ENCODE results near the gene PPM1G.
"Not testable (repeated sequence)": the region's sequence is repeated elsewhere in the genome, so short reads cannot be mapped to it uniquely, and the experiment has no call there.

The PPM1G gene

DNA sequence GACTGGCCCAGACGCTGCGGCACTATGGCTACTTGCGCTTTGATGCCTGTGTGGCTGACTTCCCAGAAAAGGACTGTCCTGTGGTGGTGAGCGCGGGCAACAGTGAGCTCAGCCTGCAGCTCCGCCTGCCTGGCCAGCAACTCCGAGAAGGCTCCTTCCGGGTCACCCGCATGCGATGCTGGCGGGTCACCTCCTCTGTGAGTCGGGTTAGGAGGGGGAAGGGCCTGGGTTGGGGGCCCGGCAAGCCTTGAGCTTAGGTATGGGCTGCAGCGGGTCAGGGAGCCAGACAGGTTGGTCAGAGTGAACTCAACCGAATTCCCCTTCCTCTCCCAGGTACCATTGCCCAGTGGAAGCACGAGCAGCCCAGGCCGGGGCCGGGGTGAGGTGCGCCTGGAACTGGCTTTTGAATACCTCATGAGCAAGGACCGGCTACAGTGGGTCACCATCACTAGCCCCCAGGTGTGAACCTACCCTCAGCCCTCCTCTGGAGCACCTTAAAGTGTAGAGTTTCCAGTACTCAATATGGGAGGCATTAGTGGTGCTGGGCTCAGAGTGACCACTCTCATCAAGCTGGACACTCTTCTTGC, 33.8 kb downstream of the PPM1G start:
- DNase-seq (ENCODE audit: low spot score): no peak

DNA sequence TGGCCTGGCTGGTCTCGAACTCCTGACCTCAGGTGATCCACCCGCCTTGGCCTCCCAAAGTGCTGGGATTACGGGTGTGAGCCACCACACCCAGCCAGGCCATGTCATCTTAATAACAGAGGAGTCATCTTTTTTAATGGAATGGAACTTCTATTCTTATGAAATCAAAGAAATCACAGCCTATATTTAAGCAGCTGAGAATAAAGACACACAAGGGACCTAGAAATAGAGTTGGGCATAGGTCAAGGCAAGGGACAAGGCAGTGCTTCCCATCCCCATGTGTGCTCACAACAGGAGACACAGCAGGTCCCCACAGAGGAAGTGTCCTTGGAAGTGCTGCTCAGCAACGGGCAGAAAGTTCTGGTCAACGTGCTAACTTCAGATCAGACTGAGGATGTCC, 35.8 kb downstream of the PPM1G start:
- no peak for DNase-seq (ENCODE audit: low spot score)

DNA sequence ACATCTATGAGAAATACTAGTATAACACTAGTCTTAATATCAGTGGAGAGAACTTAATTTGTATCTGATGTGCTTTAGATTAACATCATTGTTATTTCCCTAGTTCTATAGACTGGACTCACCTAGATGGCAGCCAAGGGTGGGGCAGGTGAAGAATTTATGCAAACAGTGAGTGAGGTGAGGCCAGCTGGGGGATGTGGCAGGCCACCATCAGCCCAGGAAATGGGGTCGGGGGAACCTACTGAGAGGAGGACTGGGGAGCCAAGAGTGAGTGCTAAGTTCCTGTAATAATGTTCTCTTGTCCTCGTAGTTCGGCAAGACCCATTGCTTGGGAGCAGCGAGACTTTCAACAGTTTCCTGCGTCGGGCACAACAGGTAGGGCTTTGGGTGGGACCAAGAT, 36.5 kb downstream of the PPM1G start:
- DNase-seq (ENCODE audit: low spot score): no peak

DNA sequence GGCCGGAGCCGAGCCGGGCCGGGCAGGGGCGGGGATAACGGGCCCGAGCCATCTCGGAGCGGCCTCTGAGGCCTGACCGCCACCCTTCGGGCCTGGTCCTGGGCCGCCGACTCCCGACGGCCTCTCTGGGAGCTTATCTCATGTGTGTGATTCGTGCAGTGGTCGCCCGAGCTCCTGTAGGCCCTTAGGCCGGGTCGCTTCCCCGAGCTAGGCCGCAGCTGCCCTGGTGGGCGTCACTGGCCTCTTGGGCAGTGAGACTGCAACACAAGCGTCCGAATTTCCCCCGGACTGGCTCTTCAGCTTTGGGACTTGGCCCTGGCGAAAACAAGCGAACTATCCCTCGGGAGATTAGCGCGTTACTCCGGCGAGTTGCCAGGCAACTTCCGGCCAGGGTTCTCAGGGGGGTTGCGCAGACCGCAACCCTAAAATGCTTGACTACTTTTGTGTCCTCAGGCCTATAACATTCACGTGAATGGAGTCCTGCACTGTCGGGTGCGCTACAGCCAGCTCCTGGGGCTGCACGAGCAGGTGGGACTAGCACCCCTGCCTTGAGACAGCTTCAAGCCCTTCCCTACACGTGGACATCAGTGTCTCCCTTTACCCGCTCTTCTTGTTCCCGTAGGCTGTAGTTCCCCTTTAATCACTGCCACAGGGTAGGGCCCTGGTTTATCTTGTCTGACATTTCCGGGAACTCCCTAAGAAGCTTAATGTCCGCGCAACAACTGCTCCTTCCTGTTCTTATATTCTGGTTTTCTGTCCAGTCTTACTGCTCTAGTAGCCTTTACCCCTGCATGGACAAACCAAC, 38.4 kb downstream of the PPM1G start:
- DNase-seq (ENCODE audit: low spot score): peak; percentile 59

DNA sequence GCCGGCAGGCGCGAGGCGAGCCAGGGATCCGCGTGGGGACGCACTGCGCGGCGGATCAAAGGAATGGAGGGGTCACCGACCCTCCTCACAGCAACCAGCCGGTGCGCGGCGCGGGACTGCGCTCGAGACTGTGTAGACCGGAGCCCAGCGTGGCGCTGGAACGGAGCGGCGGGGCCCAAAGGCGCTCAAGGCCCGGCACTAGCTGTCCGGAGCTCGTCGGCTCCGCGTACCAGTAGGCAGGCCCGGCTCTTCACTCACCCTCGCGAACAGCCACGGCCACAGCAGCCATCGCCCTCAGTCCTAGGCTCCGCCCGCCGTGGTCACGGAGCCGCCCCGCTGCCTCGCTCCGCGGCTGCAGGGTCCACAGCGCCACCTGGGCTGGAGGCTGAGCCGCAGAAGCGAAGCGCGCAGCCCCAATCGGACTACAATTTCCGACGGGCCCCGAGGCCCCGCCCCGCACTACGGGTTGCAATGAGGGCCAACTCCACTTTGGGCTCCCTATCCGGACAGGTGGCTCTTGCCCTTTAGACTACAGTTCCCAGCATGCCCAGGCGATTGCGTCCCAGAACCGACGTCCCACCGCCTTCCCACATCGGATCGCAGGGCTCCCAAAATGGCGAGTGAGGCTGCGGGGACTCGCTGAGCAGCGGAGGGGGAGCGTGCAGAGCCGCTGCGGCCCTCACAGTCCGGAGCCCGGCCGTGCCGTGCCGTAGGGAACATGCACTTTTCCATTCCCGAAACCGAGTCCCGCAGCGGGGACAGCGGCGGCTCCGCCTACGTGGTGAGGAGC, 39.2 kb downstream of the PPM1G start, which contains the start of the genes EIF2B4 and SNX17:
TSS of gene EIF2B4 (minus strand) at position 313 of the 790 bp plus-strand sequence. CDS start at position 289, 24 bp downstream.
TSS of gene SNX17 (plus strand) at position 591 of the 790 bp plus-strand sequence. CDS start at position 719, 128 bp downstream.
- DNase-seq (ENCODE audit: low spot score): peak; percentile 99

DNA sequence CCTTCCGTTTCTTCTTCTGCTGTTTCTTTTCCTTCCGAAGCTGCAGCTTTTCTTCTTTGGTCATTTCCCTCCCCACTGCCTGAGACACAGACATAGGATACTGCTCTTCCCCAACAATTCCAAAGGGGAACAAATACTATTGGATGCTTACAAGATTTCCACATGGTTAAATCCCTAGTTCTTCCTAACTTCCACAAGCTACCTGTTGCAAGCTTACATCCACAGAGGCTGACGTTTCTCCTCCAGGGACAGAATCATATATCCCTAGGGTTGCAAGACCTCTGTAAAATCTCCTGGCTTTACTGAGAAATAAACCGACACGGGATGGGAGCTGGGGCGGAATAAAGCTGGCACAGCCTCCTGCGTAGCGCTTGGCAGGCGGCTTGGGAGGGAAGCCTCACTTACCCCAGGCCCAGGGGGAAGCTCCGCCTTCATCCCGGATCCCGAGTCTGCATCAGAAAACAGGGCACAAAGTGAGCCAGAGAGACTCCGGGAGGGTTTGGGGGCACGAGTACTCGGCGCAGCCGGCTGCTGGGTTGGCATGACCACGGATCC, 39.8 kb downstream of the PPM1G start:
- DNase-seq (ENCODE audit: low spot score): peak; percentile 64

DNA sequence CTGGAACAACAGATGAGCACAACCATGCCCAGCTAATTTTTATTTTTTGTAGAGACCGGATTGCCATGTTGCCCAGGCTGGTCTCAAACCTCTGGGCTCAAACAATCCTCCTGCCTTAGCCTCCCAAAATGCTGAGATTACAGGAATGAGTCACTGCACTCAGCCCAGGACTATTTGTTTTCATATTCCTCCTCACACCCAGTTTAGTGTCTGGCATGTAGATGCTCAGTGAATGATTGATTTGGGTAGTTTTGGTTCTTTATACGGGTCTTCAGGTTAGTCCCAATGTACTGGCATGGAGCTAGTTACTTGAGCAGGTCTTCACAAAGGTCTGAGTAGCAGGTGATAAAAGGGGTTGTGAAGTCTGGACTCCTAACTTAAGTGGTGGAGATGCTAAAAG, 45.5 kb downstream of the PPM1G start:
- no peak for DNase-seq (ENCODE audit: low spot score)

DNA sequence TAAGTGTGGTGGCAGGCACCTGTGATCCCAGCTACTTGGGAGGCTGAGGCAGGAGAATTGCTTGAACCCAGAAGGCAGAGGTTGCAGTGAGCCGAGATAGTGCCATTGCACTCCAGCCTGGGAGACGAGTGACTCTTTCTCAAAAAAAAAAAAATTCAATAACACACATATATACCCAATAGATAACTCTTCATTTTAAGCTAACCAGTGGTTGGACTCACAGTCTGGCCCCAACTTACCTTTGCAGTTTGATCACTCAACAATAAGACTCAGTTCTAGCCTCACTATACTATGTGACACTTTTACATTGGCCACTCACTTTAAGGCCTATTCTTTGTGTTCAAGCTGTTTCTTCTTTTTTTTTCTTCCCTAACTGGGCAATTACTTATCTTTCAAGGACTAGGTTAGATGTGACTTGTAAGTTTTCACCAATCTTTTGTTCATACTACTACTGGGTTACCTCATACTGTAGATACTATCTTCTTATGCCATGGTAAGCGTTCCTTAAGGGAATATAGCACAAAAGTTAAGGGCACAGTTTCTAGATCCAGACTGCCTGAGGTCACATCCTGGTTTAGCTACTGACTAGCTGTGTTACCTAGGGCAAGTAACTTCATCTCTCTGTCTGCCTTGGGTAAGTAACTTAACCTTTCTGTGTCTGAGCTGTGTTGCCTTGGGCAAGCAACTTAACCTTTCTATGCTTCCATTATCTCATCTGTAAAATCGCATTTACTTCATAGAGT, 46.5 kb downstream of the PPM1G start:
- no peak for DNase-seq (ENCODE audit: low spot score)

DNA sequence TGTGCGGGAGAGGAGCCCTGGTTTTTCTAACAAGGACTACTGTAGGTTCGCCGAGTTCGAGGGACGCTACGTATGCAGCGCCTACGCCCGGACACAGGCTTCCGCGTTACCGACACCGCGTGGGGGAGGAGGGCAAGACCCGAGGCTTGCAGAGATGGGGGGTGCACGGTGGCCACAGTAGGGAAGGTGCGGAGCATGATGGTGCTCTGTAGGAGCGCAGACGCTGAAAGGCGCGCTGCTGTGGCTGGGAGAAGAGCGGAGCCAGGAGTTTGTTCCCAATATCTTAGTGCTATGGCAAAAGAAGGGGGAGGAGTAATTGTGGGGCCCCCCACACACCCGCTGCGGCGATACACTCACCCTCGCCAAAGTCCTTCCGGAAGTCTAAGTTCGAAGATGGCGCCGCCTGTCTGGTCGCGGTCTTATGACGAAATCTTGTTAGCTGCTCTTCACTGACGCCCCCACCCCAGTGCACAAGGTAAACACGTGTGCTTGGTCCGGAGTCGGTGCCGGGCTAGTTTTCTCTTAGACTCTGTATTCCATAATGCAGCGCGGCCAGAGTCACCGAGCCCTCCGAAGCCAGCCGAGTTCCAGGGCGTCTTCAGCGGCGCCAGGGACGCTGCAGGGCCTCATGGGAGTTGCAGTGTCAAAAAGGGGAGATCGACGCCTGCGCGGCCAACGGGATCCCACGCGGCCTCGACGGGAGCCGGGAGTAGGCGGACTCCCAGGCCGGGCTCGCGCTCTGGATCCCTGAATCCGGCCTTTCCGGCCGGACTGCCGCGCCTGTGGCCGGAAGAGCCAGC, 52.8 kb downstream of the PPM1G start, which contains the start of gene GTF3C2:
TSS of gene GTF3C2 (minus strand) at position 383 of the 800 bp plus-strand sequence. CDS start 13,210 bp downstream, outside the sequence.
- peak; percentile 98 for DNase-seq (ENCODE audit: low spot score)

DNA sequence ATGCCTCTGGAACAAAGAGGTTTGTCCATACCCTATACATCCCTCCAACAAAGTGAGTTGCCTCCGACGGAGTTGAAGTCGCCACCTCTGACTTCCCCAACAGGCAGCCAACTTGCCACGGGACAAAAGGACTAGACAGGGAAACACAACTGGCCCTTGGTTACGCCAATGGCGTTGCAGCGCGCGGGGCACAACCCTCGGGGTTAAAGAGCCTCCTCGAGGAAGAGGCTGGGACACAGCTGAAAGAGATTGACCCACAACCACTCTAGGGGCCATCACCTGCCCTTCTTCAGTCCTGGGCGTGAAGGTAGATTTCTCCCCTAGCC, 53.4 kb downstream of the PPM1G start:
- DNase-seq (ENCODE audit: low spot score): peak; percentile 74

DNA sequence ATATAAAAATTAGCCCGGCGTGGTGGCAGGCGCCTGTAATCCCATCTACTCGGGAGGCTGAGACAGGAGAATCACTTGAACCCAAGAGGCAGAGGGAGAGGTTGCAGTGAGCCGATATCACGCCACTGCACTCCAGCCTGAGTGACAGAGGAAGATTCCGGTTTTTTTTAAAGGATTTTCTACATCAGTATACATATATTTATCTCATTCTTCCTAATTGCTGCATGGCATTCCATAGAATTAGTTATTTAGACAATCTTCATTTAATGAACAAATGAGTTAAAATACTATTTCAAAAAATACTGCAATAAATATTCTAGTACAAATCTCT, 54.8 kb downstream of the PPM1G start:
- DNase-seq (ENCODE audit: low spot score): no peak

DNA sequence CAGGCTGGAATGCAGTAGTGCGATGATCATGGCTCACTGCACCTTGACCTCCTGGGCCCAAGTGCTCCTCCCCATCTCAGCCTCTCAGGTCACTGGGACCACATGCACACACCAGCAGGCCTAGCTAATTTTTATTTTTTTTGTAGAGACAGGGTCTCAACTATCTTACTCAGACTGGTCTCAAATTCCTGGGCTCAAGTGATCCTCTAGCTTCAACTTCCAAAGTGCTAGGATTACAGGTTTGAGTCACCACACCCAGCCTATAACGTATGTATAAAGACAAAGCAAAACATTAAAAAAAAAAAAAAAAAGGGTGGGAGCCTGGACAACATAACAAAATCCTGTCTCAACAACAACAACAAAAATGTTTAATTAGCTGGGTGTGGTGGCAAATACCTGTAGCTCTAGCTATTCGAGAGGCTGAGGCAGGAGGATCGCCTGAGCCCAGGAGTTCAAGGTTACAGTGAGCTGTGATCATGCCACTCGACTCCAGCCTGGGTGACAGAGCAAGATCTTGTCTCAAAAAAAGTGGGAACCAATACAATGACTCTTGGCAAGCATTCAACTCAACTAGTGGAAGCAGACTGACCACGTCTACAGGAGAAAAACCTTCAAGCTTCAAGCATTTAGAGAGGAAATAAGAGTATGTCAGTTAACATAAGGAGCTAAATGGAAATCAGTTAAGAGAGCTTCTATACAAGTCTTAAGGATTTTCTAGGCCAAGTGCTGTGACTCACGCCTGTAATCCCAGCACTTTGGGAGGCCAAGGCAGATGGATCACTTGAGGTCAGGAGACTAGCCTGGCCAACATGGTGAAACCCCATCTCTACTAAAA, 55.4 kb downstream of the PPM1G start:
- DNase-seq (ENCODE audit: low spot score): peak; percentile 14

DNA sequence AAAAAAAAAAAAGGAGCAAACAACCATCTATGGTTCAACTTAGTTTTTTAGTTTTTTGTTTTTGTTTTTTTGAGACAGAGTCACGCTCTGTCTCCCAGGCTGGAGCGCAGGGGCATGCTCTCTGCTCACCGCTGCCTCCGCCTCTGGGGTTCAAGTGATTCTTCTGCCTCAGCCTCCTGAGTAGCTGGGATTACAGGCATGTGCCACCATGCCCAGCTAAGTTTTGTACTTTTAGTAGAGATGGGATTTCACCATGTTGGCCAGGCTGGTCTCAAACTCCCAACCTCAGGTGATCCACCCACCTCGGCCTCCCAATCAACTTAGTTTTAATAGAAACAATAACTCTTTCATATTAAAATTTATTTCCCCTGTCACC, 56.0 kb downstream of the PPM1G start:
- DNase-seq (ENCODE audit: low spot score): not testable (repeated sequence)

DNA sequence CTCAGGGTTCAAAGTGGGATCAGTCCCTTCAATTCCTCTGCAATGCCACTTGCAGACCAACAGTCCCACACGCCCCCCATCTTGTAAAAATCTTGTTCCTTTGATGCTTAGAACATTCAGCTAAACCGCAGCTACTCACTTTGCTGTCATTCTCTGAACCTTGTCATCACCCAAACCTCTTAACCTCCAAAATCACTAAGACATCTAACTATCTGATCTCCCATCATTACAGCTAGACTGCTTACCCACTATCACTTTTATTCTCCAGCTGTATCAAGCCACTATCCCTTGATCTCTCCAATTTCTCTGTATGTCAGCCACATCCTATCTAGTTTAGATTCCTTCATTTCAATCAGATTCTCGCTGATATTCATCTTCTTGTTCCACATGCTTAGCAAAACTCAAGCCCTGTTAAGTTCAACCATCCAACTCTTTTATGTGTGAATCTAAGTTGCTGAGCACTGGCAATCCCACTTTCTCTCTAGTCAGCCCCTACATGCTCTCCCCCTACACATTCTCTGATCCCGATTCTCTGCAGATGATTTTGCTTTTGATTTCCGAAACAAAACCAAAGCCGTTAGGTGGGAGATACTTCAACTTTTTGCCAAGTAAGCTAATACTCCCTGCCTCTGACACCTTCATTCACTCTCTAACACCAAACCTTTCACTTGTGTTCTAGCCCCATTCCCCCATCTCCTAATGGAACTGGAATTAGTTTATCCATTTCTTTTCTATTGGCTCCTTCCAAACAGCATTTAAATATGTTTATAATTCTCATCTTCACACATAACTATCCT, 57.4 kb downstream of the PPM1G start:
- no peak for DNase-seq (ENCODE audit: low spot score)

DNA sequence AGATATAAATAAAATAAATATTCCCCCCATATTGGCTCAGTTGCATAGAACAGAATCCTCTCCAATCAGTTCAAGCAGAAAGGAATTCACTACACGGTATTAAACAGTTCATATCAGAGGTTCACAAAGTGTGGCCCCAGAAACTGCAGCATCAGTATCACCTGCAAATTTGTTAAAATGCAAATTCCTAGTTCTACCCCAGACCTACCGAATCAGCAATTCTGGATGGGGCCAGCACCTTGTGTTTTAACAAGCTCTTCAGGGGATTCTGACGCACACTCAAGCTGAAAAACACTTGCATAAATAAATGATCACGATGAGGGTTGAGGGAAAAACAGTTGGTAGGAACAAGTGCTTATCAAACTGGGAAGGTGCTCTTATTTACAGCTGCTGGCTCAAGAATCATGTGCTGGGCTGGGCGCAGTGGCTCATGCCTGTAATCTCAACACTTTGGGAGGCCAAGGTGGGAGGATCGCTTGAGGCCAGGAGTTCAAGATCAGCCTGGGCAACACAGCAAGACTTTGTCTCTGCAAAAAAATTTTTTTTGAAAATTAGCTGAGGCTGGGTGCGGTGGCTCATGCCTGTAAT, 59.2 kb downstream of the PPM1G start:
- DNase-seq (ENCODE audit: low spot score): no peak

DNA sequence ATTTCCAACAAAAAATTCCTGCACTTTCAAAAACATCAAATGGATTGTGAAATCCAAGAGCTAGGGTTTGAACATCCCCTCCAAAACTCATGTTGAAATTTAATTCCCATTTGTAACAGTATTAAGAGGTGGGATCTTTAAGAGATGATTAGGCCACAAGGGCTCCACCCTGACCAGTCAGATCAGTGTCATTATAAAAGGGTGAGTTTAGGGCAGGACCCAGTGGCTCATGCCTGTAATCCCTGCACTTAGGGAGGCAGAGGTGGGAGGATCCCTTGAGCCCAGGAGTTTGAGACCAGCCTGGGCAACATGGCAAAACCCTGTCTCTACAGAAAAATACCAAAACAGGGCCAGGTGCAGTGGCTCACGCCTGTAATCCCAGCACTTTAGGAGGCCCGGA, 61.8 kb downstream of the PPM1G start:
- DNase-seq (ENCODE audit: low spot score): no peak

DNA sequence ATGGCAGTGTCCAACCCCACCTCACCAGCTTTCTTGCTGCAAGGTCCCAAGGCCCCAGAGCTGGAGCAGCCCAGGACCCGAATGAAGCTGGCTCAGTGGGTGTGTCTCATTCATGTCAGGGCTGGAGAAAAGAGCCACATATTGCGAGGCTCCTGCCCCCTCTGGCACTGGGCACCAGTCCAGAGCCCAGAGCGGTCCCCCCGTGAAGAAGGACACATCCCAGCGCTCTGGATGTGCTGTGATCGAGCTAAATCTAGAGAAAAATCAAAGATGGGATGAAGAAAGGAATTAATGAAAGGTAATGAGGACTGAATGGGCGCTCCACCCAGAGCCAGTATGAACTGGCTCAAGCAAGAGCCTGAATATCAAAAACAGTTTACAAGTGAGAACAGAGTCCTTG, 73.2 kb downstream of the PPM1G start:
- DNase-seq (ENCODE audit: low spot score): no peak

DNA sequence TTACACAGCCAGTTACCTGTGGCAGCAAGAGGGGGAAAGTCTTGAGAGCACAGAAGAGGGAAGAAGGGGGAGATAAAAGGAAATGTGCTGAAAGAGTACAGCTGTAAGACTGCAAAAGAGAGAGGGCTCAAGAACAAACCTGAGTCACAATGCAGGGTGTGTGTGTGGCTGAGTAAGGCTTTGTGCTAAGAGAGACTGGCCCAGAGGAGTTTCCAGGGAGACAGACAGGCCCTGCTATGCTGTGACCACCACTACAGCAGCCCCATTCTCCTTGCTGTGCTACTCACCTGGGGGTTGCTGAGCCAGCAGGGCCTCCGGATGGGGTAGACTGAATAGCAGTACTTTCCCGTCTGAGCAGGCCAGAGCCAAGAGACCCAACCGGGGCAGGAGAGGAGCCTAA, 74.1 kb downstream of the PPM1G start:
- DNase-seq (ENCODE audit: low spot score): no peak
